Left lung (tissue), 10 donors: ENCODE data around the gene ATF1. TPM values are rescaled to one million over a fixed set of nuclear protein-coding genes. Genes with fewer than 3 reads are reported as not detected.
"Not testable (repeated sequence)": the region's sequence is repeated elsewhere in the genome, so short reads cannot be mapped to it uniquely, and the experiment has no call there.

Experiments used
- ATAC-seq: fragments of 200-7000 bp; cut with Tn5 transposase; one replicate; pipeline ENCODE4 v1.9.1; 2020; ENCODE audit warnings: moderate library complexity
- DNase-seq, 4 donors: peaks; one replicate each; pipeline ENCODE4 v3.0.0-alpha.2; 2013 to 2020
- H3K27ac ChIP-seq, 2 donors: fragments of 200-600 bp; sonication (generic) in 1 of 2; one replicate each; pipeline versions ENCODE4 v1.5.0 to v1.8.0; 2020 to 2021
- H3K27me3 ChIP-seq, 2 donors: fragments of 200-600 bp; sonication (generic) in 1 of 2; one replicate each; pipeline versions ENCODE4 v1.5.0 to v1.8.0; 2020 to 2021
- H3K36me3 ChIP-seq, 2 donors: fragments of 200-600 bp; sonication (generic) in 1 of 2; one replicate each; pipeline versions ENCODE4 v1.5.0 to v1.8.0; 2020 to 2021
- H3K4me1 ChIP-seq, 2 donors: fragments of 200-600 bp; one replicate each; pipeline ENCODE4 v1.8.0; 2021
- H3K4me3 ChIP-seq, 2 donors: fragments of 200-600 bp; sonication (generic) in 1 of 2; one replicate each; pipeline versions ENCODE4 v1.5.0 to v1.8.0; 2020 to 2021; ENCODE audit warnings: mild to moderate bottlenecking in 1 of 2
- H3K9me3 ChIP-seq, 2 donors: fragments of 200-600 bp; sonication (generic) in 1 of 2; one replicate each; pipeline versions ENCODE4 v1.5.0 to v1.8.0; 2020 to 2021
- intact Hi-C, 2 donors: fragments of 100-400 bp; cut with DNase I; formaldehyde crosslinking; loops; one replicate each; pipeline versions ENCODE4 v1.11.2 to v1.14.2; 2022
- polyA plus RNA-seq, 6 donors: library from polyadenylated mRNA; unstranded; fragments of 120-200 nt; gene quantifications; one replicate each; pipeline ENCODE4 v1.2.1, GENCODE V29; 2013; ENCODE audit not compliant: insufficient read length in 6 of 6
- total RNA-seq, 2 donors: library from RNA; stranded (reverse); fragmentation: NEBNext Ultra II Directional; extraction: Animal tissue kit (Norgen Biotek cat#: 25700); gene quantifications; one replicate each; pipeline ENCODE4 v1.2.1, GENCODE V29; 2021
- TF ChIP-seq, protein P1 (sequence below), 2 donors: fragments of 200-600 bp; sonication (generic) in 1 of 2; IDR thresholded peaks; one replicate each; pipeline versions ENCODE4 v1.5.0 to v1.8.0; 2021; ENCODE audit warnings: antibody characterized with exemption in 2 of 2
- donor health status: DM: no; HTN: yes; CAD: no.
- donor health status: DM: no; HTN: no; CAD: no.

ATF1 gene
- total and polyA plus RNA-seq, 8 donors = 33.0 to 56.4 (median 45.9) TPM

DNA sequence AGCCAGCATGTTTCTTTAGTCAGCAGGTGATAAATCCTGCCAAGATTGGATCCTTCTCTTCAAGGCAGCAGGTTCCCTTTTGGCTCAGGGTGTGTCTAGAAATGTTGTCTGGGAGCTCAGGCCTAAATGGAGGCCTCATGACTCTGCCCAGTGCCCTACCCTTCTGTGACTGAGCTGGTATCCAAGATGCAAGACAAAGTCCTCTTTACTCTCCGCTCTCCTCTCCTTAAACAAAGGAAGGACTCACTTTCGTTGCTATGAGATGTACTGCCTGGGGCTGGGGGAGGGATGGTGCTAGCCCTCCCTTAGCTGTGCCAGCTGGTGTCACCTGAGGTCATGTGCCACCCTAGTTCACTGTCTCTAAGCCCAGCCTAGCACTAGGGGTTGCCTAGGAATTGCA, 65.0 kb downstream of the ATF1 start:
- H3K9me3 ChIP-seq = peaks cover 0 to 9% of the 10 kb centered on the region in 2 donors
- H3K27me3 ChIP-seq = no peaks in the 10 kb centered on the region
- no peak overlapping the region for H3K27ac ChIP-seq
- DNase-seq (no peak), ATAC-seq (no peak)
- intact Hi-C loops = no loop called here
- no peaks in the 10 kb centered on the region for H3K36me3 ChIP-seq
- TF ChIP-seq, protein P1, sequence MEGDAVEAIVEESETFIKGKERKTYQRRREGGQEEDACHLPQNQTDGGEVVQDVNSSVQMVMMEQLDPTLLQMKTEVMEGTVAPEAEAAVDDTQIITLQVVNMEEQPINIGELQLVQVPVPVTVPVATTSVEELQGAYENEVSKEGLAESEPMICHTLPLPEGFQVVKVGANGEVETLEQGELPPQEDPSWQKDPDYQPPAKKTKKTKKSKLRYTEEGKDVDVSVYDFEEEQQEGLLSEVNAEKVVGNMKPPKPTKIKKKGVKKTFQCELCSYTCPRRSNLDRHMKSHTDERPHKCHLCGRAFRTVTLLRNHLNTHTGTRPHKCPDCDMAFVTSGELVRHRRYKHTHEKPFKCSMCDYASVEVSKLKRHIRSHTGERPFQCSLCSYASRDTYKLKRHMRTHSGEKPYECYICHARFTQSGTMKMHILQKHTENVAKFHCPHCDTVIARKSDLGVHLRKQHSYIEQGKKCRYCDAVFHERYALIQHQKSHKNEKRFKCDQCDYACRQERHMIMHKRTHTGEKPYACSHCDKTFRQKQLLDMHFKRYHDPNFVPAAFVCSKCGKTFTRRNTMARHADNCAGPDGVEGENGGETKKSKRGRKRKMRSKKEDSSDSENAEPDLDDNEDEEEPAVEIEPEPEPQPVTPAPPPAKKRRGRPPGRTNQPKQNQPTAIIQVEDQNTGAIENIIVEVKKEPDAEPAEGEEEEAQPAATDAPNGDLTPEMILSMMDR (IDR thresholded peaks at IDR 0.05) = no peak
- no peak overlapping the region for H3K4me3 ChIP-seq
- no peaks in the 10 kb centered on the region for H3K4me1 ChIP-seq

DNA sequence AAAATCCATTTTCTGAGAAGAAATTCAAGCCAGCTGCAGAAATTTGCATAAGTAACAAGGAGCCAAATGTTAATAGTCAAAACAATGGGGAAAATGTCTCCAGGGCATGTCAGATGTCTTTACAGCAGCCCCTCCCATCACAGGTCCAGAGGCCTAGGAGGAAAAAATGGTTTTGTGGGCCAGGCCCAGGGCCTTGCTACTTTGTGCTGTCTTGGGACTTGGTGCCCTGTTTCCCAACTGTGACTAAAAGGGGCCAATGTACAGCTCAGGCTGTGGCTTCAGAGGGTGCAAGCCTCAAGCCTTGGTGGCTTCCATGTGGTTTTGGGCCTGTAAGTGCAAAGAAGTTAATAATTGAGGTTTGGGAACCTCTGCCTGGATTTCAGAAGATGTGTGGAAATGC, 69.9 kb downstream of the ATF1 start:
- intact Hi-C loops = loop anchor here in 1 of 2 donors (10.0 kb wide), 1 partner anchor 151 kb away; no protein-coding TSS in a partner anchor
- not testable (repeated sequence) for DNase-seq, H3K27me3 ChIP-seq, ATAC-seq, H3K4me3 ChIP-seq, H3K4me1 ChIP-seq, H3K36me3 ChIP-seq, H3K27ac ChIP-seq
- H3K9me3 ChIP-seq = peaks cover 0 to 20% of the 10 kb centered on the region in 2 donors

DNA sequence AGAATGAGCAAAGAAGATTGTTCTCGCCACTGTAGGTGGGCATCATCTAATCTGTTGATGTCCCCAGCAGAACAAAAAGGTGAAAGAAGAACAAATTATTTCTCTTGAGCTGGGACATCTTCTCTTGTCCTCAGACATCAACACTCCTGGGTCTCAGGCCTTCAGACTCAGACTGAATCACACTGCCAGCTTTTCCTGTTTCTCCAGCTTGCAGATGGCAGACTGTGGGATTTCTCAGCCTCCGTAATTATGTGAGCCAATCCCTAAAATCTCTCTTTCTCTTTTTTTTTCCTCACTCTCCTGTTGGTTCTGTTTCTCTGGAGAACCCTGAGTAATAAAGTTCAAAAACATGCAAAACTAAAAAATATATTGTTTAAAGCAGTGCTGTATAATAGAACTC, 75.1 kb downstream of the ATF1 start:
- Histone ChIP-seq H3K36me3 (no peaks in the 10 kb centered on the region), H3K27ac (no peak overlapping the region), H3K4me3 (no peak overlapping the region), H3K9me3 (peaks cover 0 to 15% of the 10 kb centered on the region in 2 donors), H3K27me3 (peaks cover 0 to 10% of the 10 kb centered on the region in 2 donors), H3K4me1 (no peaks in the 10 kb centered on the region)
- TF ChIP-seq, protein P1 (IDR thresholded peaks at IDR 0.05) = no peak
- ATAC-seq = no peak
- intact Hi-C loops = loop anchor here in 1 of 2 donors (10.0 kb wide), 1 partner anchor 146 kb away; no protein-coding TSS in a partner anchor
- DNase-seq = no peak

DNA sequence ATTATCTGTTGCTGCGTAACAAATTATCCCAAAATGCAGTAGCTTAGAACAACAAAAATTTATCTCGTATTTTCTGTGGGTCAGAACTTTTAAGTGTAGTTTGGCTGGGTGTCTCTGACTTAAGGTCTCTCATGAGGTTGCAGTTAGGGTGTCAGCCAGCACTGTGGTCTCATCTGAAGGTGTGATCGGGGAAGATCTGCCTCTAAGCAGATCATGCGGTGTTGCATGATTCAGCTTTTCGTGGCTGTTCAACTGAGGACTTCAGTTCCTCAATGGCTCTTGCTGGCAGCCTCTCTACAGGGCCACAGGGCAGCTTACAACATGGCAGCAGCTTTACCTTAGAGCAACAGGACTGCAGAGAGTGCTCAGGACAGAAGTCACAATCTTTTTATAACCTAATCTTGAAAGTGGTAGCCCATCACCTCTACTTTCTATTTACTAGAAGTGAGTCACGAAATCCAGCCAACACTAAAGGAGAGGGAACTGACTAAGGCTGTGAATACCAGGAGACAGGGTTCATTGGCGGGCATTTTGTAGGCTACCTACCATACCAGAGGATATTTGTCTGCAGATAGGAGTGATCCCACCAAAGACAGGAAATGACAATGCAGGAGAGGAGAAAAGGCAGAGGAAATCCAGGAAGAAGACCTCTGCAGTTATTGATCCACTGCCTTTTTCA, 77.0 kb downstream of the ATF1 start:
- Histone ChIP-seq H3K36me3 (no peaks in the 10 kb centered on the region), H3K4me1 (no peaks in the 10 kb centered on the region), H3K4me3 (no peak overlapping the region), H3K9me3 (peaks cover 0 to 6% of the 10 kb centered on the region in 2 donors), H3K27ac (no peak overlapping the region), H3K27me3 (peaks cover 0 to 10% of the 10 kb centered on the region in 2 donors)
- TF ChIP-seq, protein P1 (IDR thresholded peaks at IDR 0.05) = no peak
- intact Hi-C loops = no loop called here
- ATAC-seq (no peak), DNase-seq (no peak)

DNA sequence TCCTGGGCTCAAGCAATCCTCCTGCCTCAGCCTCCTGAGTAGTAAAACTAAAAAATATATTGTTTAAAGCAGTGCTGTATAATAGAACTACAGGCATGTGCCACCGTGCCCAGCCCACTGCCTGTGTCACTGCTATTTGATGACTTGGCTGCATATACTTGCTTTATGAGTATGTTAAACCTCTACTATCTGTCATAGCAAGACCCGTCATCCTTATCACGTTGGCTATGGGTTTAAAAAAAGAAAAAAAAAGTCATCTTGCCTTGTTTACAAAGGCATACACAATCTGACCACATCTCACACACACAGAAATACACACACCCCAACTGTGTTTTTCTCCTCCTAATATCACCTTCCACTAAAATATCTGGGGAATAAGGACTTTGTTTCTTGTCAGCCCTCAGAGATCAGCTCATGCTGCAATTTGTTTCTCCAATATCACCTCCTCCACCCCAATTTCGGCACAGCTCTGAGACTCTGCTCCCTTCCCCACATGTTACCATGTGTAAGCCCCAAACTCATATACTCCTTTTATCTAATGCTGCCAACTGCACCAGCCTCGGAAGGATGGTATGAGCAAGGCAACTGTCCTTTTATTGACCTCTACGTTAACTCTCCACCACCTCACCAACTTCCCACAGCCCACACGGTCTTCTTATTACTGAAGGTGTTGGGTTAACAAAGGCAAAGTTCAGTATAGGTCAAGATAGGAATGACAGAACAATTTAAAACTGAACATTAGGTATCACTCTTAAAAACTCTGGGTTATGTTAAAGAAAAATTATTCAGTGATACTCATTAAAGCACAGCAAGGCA, 78.0 kb downstream of the ATF1 start:
- TF ChIP-seq, protein P1 (IDR thresholded peaks at IDR 0.05) = no peak
- H3K4me3 ChIP-seq = no peak overlapping the region
- DNase-seq (no peak), ATAC-seq (no peak)
- no peaks in the 10 kb centered on the region for H3K4me1 ChIP-seq
- H3K36me3 ChIP-seq = no peaks in the 10 kb centered on the region
- no peak overlapping the region for H3K27ac ChIP-seq
- H3K27me3 ChIP-seq = peaks cover 0 to 10% of the 10 kb centered on the region in 2 donors
- H3K9me3 ChIP-seq = peaks cover 0 to 6% of the 10 kb centered on the region in 2 donors
- intact Hi-C loops = no loop called here
